OCI-LY7 (cell line): Measurements from ENCODE around the gene DHRS3. TPM values are rescaled to one million over a fixed set of nuclear protein-coding genes. Genes with fewer than 3 reads are reported as not detected.

Experiments
- Bru-seq: library from RNA; stranded (reverse); fragments of 400-500 nt; gene quantifications from one replicate; lab custom pipeline; 2021; lab: Mats Ljungman, UMichigan
- BruChase-seq, 2 experiments: library from RNA; stranded (reverse); fragments of 400-500 nt; gene quantifications; one replicate each; lab custom pipeline; 2021; lab: Mats Ljungman, UMichigan
- BruUV-seq: library from RNA; stranded (reverse); fragments of 400-500 nt; replicated peaks from 2 replicates; lab custom pipeline; 2021; lab: Mats Ljungman, UMichigan
- CTCF ChIA-PET: fragments of 300-600 bp; sonication (Branson Sonifier 250); formaldehyde crosslinking; loops from one replicate; lab custom pipeline; 2022; ENCODE audit warnings: antibody characterized with exemption; ENCODE audit not compliant: unreplicated experiment; lab: Charles Lee
- POLR2A ChIA-PET: fragments of 300-600 bp; sonication (Branson Sonifier 250); formaldehyde crosslinking; loops from one replicate; lab custom pipeline; 2022; ENCODE audit warnings: antibody characterized with exemption; lab: Charles Lee
- DNase-seq: peaks from one replicate; pipeline ENCODE4 v3.0.0-alpha.2; 2015; ENCODE audit warnings: low spot score
- H2AFZ ChIP-seq: fragments of 200-600 bp; sonication (generic), shearing (Covaris generic); 2 replicates; pipeline ENCODE4 v1.6.1; 2014; ENCODE audit warnings: mild to moderate bottlenecking, antibody characterized with exemption, low read length, moderate library complexity
- H3K27ac ChIP-seq: fragments of 200-600 bp; sonication (generic); 2 replicates; pipeline ENCODE4 v1.5.1; 2014; ENCODE audit warnings: mixed run types, low read depth, mild to moderate bottlenecking, moderate library complexity, low read length, inconsistent platforms; ENCODE audit not compliant: poor library complexity, severe bottlenecking
- H3K36me3 ChIP-seq: fragments of 200-600 bp; sonication (generic); 2 replicates; pipeline ENCODE4 v1.6.1; 2014; ENCODE audit warnings: mild to moderate bottlenecking, antibody characterized with exemption, low read length, moderate library complexity, mixed read lengths; ENCODE audit not compliant: insufficient read depth
- H3K4me1 ChIP-seq: fragments of 200-600 bp; sonication (generic); 2 replicates; pipeline ENCODE4 v1.5.1; 2014; ENCODE audit warnings: mild to moderate bottlenecking, low read length; ENCODE audit not compliant: insufficient read depth, poor library complexity, severe bottlenecking
- H3K4me2 ChIP-seq: fragments of 200-600 bp; sonication (generic); 2 replicates; pipeline ENCODE4 v1.6.1; 2014; ENCODE audit warnings: mild to moderate bottlenecking, low read length
- H3K4me3 ChIP-seq: fragments of 200-600 bp; sonication (generic); 2 replicates; pipeline ENCODE4 v1.5.1; 2014; ENCODE audit warnings: mild to moderate bottlenecking, low read depth, low read length; ENCODE audit not compliant: poor library complexity, severe bottlenecking
- H3K79me2 ChIP-seq: fragments of 200-600 bp; sonication (generic); 2 replicates; pipeline ENCODE4 v1.6.1; 2016; ENCODE audit warnings: low read depth, mild to moderate bottlenecking, low read length, moderate library complexity, mixed read lengths; ENCODE audit not compliant: insufficient read depth
- H3K9me2 ChIP-seq: fragments of 200-600 bp; sonication (generic); 2 replicates; pipeline ENCODE4 v1.6.1; 2016; ENCODE audit warnings: mild to moderate bottlenecking, low read length, mixed read lengths; ENCODE audit not compliant: insufficient read depth
- H3K9me3 ChIP-seq: fragments of 200-600 bp; sonication (generic); 2 replicates; pipeline ENCODE4 v1.6.1; 2014; ENCODE audit warnings: mild to moderate bottlenecking, mixed run types, low read length, mixed read lengths
- H4K20me1 ChIP-seq: fragments of 200-600 bp; sonication (generic); 2 replicates; pipeline ENCODE4 v1.6.1; 2014; ENCODE audit warnings: mild to moderate bottlenecking, antibody characterized with exemption, low read length, moderate library complexity, mixed read lengths; ENCODE audit not compliant: insufficient read depth
- EZH2phosphoT487 ChIP-seq: fragments of 200-600 bp; sonication (generic); IDR thresholded peaks from 2 replicates; pipeline ENCODE4 v1.6.1; 2018; ENCODE audit warnings: low read depth, borderline replicate concordance, mild to moderate bottlenecking, mixed run types, antibody characterized with exemption, low read length, moderate library complexity, mixed read lengths
- intact Hi-C: fragments of 100-400 bp; cut with micrococcal nuclease; formaldehyde crosslinking; loops from one replicate; pipeline ENCODE4 v1.10.0; 2022; ENCODE audit not compliant: unreplicated experiment
- long read RNA-seq: library from polyadenylated mRNA; stranded (forward); transcript quantifications from one replicate; pipeline ENCODE4 v2.0.0, GENCODE V29; 2022
- total RNA-seq, 2 experiments: library from RNA; depleted of rRNA in 1 of 2; stranded (reverse); fragments of >200 nt in 1 of 2; shearing (Covaris generic) in 1 of 2; gene quantifications; 2 replicates each; pipeline ENCODE4 v1.2.3, GENCODE V29; 2014 to 2022
- TF ChIP-seq, protein P1 (sequence below): fragments of 200-600 bp; sonication (generic); conservative IDR thresholded peaks from 2 replicates; pipeline ENCODE4 v1.5.1; 2014; ENCODE audit warnings: mild to moderate bottlenecking, antibody characterized with exemption, low read length, moderate library complexity, mixed read lengths

DHRS3 gene, protein sequence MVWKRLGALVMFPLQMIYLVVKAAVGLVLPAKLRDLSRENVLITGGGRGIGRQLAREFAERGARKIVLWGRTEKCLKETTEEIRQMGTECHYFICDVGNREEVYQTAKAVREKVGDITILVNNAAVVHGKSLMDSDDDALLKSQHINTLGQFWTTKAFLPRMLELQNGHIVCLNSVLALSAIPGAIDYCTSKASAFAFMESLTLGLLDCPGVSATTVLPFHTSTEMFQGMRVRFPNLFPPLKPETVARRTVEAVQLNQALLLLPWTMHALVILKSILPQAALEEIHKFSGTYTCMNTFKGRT
- total RNA-seq (2014; rRNA removed; shearing (Covaris generic)) (not detected in 2 replicates), total RNA-seq (2022) (not detected in 2 replicates), Bru-seq, nascent RNA (percentile 8 among the genes with signal in this experiment), BruChase-seq, experiment 1, labeled RNA remaining after a 6-hour chase (percentile 7 among the genes with signal in this experiment), BruChase-seq, experiment 2, labeled RNA remaining after a 2-hour chase (percentile 11 among the genes with signal in this experiment)
- long read RNA-seq, result 0 reads

DNA sequence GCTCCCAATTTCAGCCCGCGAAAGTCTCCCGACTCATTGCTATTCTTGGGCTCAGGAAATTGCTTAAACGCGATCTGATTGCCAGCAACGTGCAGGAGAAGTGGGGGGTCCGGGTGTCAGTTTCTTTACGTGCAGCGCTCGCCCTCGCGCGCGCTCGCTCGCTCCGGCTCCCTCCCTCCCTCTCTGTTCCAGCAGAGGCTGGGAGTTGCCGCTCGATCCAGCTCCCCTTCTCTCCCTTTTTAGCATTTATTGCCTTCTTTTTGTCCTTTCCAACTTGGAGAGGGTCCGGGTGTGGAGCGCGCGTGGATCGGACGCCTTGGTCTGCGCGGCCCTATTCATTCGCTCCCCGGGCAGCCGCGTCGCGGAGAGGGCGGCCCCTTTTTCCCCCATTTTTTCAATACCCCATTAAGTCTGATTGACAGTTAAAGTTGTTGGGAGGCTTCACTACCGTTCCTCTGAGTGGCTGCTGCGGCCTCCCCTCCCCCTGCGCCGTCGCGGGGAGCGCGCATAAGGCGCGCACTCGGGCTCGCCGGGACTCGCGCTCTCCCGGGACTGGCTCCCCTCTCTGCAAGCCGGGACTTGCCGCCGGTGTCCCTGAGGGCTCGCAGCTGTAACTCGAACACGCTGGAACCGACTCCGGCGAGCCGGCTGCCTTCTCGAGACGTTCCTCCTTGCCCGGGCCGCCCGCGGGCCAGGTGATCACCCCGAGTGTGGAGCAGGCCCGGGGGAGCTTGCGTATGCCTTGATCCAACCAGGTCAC lies at the start of gene DHRS3:
Gene DHRS3 (minus strand): TSS at position 310 of the 760 bp plus-strand sequence. CDS start 862 bp downstream, outside the sequence.
- no TSS peak for BruUV-seq
- H3K36me3 ChIP-seq, result no peaks in the 10 kb centered on the region
- no peaks in the 10 kb centered on the region for H3K9me2 ChIP-seq
- no peak within 1 kb of the TSS for H2AFZ ChIP-seq
- no peaks in the 10 kb centered on the region for H4K20me1 ChIP-seq
- H3K27ac ChIP-seq, result no peak within 1 kb of the TSS
- no peak within 1 kb of the TSS for H3K4me2 ChIP-seq
- no peak for DNase-seq
- POLR2A ChIA-PET, result interaction anchor here (0.6 kb wide), 2 partner anchors 13 to 317 kb away, joined by 3 to 4 read pairs; no protein-coding TSS in a partner anchor
- no peaks in the 10 kb centered on the region for H3K79me2 ChIP-seq
- intact Hi-C loops, result no loop called here
- CTCF ChIA-PET, result interaction anchor here (0.6 kb wide), 1 partner anchor 34 kb away, joined by 3 read pairs; no protein-coding TSS in a partner anchor
- no peaks in the 10 kb centered on the region for H3K4me1 ChIP-seq
- no peak within 1 kb of the TSS for H3K4me3 ChIP-seq
- no peak for TF ChIP-seq EZH2phosphoT487
- TF ChIP-seq, protein P1, sequence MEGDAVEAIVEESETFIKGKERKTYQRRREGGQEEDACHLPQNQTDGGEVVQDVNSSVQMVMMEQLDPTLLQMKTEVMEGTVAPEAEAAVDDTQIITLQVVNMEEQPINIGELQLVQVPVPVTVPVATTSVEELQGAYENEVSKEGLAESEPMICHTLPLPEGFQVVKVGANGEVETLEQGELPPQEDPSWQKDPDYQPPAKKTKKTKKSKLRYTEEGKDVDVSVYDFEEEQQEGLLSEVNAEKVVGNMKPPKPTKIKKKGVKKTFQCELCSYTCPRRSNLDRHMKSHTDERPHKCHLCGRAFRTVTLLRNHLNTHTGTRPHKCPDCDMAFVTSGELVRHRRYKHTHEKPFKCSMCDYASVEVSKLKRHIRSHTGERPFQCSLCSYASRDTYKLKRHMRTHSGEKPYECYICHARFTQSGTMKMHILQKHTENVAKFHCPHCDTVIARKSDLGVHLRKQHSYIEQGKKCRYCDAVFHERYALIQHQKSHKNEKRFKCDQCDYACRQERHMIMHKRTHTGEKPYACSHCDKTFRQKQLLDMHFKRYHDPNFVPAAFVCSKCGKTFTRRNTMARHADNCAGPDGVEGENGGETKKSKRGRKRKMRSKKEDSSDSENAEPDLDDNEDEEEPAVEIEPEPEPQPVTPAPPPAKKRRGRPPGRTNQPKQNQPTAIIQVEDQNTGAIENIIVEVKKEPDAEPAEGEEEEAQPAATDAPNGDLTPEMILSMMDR, result no peak
- H3K9me3 ChIP-seq, result no peaks in the 10 kb centered on the region

DNA sequence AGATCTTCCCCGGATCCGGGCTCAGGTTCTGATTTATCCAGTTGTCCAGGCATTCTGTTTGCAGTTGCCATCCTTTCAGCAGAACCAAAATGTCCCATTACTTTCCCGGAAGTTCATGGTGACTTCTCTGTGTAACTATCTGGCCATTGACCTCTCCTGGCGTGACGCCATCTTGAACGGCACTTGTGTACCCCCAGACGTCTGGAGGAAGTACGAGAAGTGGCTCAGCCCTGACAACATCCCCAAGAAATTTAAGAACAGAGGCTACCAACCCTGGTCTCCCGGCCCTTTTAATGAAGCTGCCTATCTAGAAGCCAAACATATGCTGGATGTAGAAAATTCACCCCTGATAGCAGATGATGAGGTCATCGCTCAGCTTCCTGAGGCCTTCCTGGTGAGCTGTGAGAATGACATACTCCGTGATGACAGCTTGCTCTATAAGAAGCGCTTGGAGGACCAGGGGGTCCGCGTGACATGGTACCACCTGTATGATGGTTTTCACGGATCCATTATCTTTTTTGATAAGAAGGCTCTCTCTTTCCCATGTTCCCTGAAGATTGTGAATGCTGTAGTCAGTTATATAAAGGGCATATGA lies 48.2 kb upstream of the DHRS3 start:
- TF ChIP-seq, protein P1, result no peak
- TF ChIP-seq EZH2phosphoT487, result no peak
- Histone ChIP-seq H3K36me3 (no peaks in the 10 kb centered on the region), H4K20me1 (no peaks in the 10 kb centered on the region), H2AFZ (no peak overlapping the region), H3K9me2 (no peaks in the 10 kb centered on the region), H3K4me1 (no peaks in the 10 kb centered on the region), H3K79me2 (no peaks in the 10 kb centered on the region), H3K9me3 (no peaks in the 10 kb centered on the region), H3K4me2 (no peak overlapping the region), H3K4me3 (no peak overlapping the region), H3K27ac (no peak overlapping the region)
- ChIA-PET POLR2A (no interaction called here), CTCF (no interaction called here)
- no peak for DNase-seq
- intact Hi-C loops, result no loop called here
- BruUV-seq, result no TSS peak
